OCI-LY1 (cell line): ENCODE measurements around the gene LNX1.

Experiments used
- H2AFZ ChIP-seq: fragments of 200-600 bp; sonication (generic), shearing (Covaris generic); 2 replicates; pipeline ENCODE4 v1.6.0; 2014; ENCODE audit warnings: antibody characterized with exemption, mild to moderate bottlenecking, low read length
- H3F3A ChIP-seq: fragments of 200-600 bp; sonication (generic), shearing (Covaris generic); 2 replicates; pipeline ENCODE4 v1.6.0; 2014; ENCODE audit warnings: mild to moderate bottlenecking, antibody characterized with exemption, low read length, moderate library complexity; ENCODE audit not compliant: insufficient read depth
- H3K27ac ChIP-seq: fragments of 200-600 bp; sonication (generic); 2 replicates; pipeline ENCODE4 v1.5.1; 2014; ENCODE audit warnings: low read length, mixed run types, mild to moderate bottlenecking, low read depth; ENCODE audit not compliant: poor library complexity, severe bottlenecking
- H3K27me3 ChIP-seq: fragments of 200-600 bp; sonication (generic); 2 replicates; pipeline ENCODE4 v1.6.0; 2014; ENCODE audit warnings: antibody characterized with exemption, mild to moderate bottlenecking, low read length, moderate library complexity; ENCODE audit not compliant: insufficient read depth
- H3K36me3 ChIP-seq: fragments of 200-600 bp; sonication (generic); 2 replicates; pipeline ENCODE4 v1.6.1; 2014; ENCODE audit warnings: mild to moderate bottlenecking, antibody characterized with exemption, low read length, moderate library complexity, mixed read lengths; ENCODE audit not compliant: insufficient read depth
- H3K4me1 ChIP-seq: fragments of 200-600 bp; sonication (generic); 2 replicates; pipeline ENCODE4 v1.5.1; 2014; ENCODE audit warnings: mild to moderate bottlenecking, low read length, moderate library complexity; ENCODE audit not compliant: insufficient read depth, severe bottlenecking
- H3K4me2 ChIP-seq: fragments of 200-600 bp; sonication (generic), shearing (Covaris generic); 2 replicates; pipeline ENCODE4 v1.6.1; 2014; ENCODE audit warnings: low read length
- H3K4me3 ChIP-seq: fragments of 200-600 bp; sonication (generic); 2 replicates; pipeline ENCODE4 v1.5.1; 2014; ENCODE audit warnings: low read length, low read depth, mild to moderate bottlenecking, mixed read lengths; ENCODE audit not compliant: poor library complexity, severe bottlenecking
- H3K79me2 ChIP-seq: fragments of 200-600 bp; shearing (Covaris generic); 2 replicates; pipeline ENCODE4 v1.6.1; 2016; ENCODE audit warnings: mixed run types, low read length, mixed read lengths; ENCODE audit not compliant: insufficient read depth
- H3K9ac ChIP-seq: fragments of 200-600 bp; sonication (generic), shearing (Covaris generic); 2 replicates; pipeline ENCODE4 v1.6.1; 2014; ENCODE audit warnings: mild to moderate bottlenecking, low read length, mixed read lengths
- H3K9me2 ChIP-seq: fragments of 200-600 bp; sonication (generic), shearing (Covaris generic); 2 replicates; pipeline ENCODE4 v1.6.1; 2014; ENCODE audit warnings: low read depth, mild to moderate bottlenecking, low read length, mixed read lengths
- H3K9me3 ChIP-seq: fragments of 200-600 bp; shearing (Covaris generic); 2 replicates; pipeline ENCODE4 v1.6.1; 2014; ENCODE audit warnings: low read length, mixed read lengths
- H4K20me1 ChIP-seq: fragments of 200-600 bp; sonication (generic), shearing (Covaris generic); 2 replicates; pipeline ENCODE4 v1.6.0; 2016; ENCODE audit warnings: mild to moderate bottlenecking, low read length; ENCODE audit not compliant: insufficient read depth
- EZH2 ChIP-seq: fragments of 200-600 bp; sonication (generic), shearing (Covaris generic); IDR thresholded peaks from 2 replicates; pipeline ENCODE4 v1.8.0; 2017; ENCODE audit warnings: borderline replicate concordance, mixed run types, mild to moderate bottlenecking, antibody characterized with exemption, low read length, moderate library complexity, mixed read lengths
- TF ChIP-seq, protein P1 (sequence below): fragments of 200-600 bp; sonication (generic), shearing (Covaris generic); IDR thresholded peaks from 2 replicates; pipeline ENCODE4 v1.5.1; 2017; ENCODE audit warnings: mild to moderate bottlenecking, antibody characterized with exemption, low read length, moderate library complexity, mixed read lengths

Gene LNX1

DNA sequence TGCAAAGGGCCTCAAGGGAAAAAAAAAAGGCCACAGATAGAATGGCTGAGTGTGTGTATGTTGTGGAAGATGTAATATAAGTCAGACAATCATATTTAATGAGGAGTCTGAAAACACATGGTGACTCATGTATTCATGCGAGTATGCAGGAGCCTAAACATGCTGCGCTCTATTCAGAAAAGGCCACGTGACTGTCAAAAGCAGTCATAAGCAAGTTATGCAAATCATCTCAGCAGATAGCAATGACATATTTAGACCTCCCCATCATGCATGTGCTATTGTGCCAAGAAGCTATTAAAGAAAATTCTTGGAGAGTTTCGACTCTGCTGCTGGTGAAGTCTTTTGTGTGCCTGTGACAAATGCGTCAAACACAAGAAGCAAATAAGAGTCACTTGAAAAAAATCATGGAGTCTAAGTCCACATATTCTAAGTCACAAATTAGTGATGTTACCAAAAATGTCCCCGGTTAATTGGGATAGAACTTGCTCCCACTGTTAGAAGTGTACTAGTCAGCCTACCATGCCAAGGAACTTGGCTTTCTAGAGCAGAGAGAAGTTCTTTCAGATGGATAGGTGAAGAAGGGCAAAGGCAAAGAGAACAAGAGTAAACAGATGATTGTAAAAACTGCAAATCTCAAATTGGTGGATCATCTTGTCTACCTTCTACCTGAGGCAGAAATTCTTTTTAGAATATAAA is 5.0 kb downstream of the LNX1 start:
- Histone ChIP-seq H3K27ac (no peak overlapping the region), H3K4me3 (no peak overlapping the region), H3K9ac (no peak overlapping the region), H3K4me1 (no peaks in the 10 kb centered on the region), H3K27me3 (no peaks in the 10 kb centered on the region), H3K36me3 (no peaks in the 10 kb centered on the region), H3K4me2 (no peak overlapping the region), H3F3A (no peaks in the 10 kb centered on the region), H3K79me2 (no peaks in the 10 kb centered on the region), H3K9me2 (no peaks in the 10 kb centered on the region), H3K9me3 (no peaks in the 10 kb centered on the region), H4K20me1 (no peaks in the 10 kb centered on the region), H2AFZ (no peak overlapping the region)
- TF ChIP-seq, protein P1, sequence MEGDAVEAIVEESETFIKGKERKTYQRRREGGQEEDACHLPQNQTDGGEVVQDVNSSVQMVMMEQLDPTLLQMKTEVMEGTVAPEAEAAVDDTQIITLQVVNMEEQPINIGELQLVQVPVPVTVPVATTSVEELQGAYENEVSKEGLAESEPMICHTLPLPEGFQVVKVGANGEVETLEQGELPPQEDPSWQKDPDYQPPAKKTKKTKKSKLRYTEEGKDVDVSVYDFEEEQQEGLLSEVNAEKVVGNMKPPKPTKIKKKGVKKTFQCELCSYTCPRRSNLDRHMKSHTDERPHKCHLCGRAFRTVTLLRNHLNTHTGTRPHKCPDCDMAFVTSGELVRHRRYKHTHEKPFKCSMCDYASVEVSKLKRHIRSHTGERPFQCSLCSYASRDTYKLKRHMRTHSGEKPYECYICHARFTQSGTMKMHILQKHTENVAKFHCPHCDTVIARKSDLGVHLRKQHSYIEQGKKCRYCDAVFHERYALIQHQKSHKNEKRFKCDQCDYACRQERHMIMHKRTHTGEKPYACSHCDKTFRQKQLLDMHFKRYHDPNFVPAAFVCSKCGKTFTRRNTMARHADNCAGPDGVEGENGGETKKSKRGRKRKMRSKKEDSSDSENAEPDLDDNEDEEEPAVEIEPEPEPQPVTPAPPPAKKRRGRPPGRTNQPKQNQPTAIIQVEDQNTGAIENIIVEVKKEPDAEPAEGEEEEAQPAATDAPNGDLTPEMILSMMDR: no peak
- no peak for TF ChIP-seq EZH2

DNA sequence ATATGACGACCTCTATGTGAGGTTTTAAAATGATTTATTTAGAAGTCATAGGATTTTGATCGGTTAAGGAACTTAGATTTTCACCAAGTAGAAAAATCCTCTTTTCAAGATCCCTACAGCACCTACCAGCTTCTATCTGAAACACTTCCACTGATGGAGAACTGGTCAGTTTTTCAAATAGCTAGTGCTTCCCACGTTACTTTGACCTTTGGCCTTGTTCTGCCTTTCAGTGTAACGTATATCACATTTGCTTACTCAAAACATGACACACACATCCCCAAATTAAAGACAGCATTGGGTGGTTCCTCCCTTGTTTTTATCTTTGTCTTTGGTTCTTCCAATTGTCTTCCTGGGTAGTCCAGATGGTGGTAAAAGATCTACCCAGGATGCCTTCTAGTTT is 6.6 kb downstream of the LNX1 start:
- no peak overlapping the region for H2AFZ ChIP-seq
- TF ChIP-seq, protein P1: no peak
- no peak for TF ChIP-seq EZH2
- H3K9me3 ChIP-seq: no peaks in the 10 kb centered on the region
- no peaks in the 10 kb centered on the region for H3K27me3 ChIP-seq
- H3K79me2 ChIP-seq: no peaks in the 10 kb centered on the region
- no peak overlapping the region for H3K4me3 ChIP-seq
- H3K4me2 ChIP-seq: no peak overlapping the region
- H4K20me1 ChIP-seq: no peaks in the 10 kb centered on the region
- H3K9ac ChIP-seq: no peak overlapping the region
- no peak overlapping the region for H3K27ac ChIP-seq
- H3F3A ChIP-seq: no peaks in the 10 kb centered on the region
- no peaks in the 10 kb centered on the region for H3K36me3 ChIP-seq
- no peaks in the 10 kb centered on the region for H3K4me1 ChIP-seq
- H3K9me2 ChIP-seq: no peaks in the 10 kb centered on the region

DNA sequence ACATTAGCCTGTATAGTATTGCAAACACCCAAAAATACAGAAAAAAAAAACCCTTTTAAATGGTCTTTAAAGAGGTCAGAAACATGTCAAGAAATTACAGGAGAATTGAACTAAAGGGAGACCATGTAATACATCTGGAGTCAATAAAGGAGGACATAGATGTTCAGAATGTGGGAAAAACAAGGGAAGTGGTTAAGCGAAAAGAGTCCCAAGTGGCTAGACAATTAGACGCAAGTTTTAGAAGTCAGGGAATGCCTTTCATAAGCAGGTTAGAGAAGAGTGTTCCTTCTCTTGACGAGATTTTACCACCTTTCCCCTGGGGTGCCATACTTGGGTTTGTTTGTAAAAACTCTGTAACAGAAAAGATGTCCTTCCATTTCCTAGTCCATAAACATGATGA is 7.8 kb downstream of the LNX1 start:
- Histone ChIP-seq H3K9me2 (no peaks in the 10 kb centered on the region), H3K4me3 (no peak overlapping the region), H3K4me2 (no peak overlapping the region), H3K9me3 (no peaks in the 10 kb centered on the region), H3K27ac (no peak overlapping the region), H3K27me3 (no peaks in the 10 kb centered on the region), H3K36me3 (no peaks in the 10 kb centered on the region), H4K20me1 (no peaks in the 10 kb centered on the region), H2AFZ (no peak overlapping the region), H3F3A (no peaks in the 10 kb centered on the region), H3K79me2 (no peaks in the 10 kb centered on the region), H3K9ac (no peak overlapping the region), H3K4me1 (no peaks in the 10 kb centered on the region)
- TF ChIP-seq EZH2: no peak
- TF ChIP-seq, protein P1: no peak
